ENCODE measurements around the gene CABP7. TPM values are rescaled to one million over a fixed set of nuclear protein-coding genes. Genes with fewer than 3 reads are reported as not detected.

Gene CABP7
- total RNA-seq, 1 experiment from 2014 or later, result not detected

GRCh38 chr22:29702000-29702930, 17.5 kb upstream of the CABP7 start:
- H3K36me3 ChIP-seq (ENCODE audit: control insufficient read depth in 1 of 2, insufficient read depth in 2 of 2, low read length in 2 of 2), result no peaks in the 10 kb centered on the region
- H4K20me1 ChIP-seq (ENCODE audit: insufficient read depth), result no peaks in the 10 kb centered on the region
- DNase-seq (ENCODE audit: low read depth, low spot score) (no peak), ATAC-seq (peak; percentile 65)
- H3K27me3 ChIP-seq (ENCODE audit: insufficient read depth, low read length), result no peaks in the 10 kb centered on the region
- intact Hi-C loops (cut with micrococcal nuclease), result loop anchor here (1.0 kb wide), 2 partner anchors 303 to 387 kb away; no protein-coding TSS in a partner anchor
- H3K4me2 ChIP-seq (ENCODE audit: low read length), result peak overlapping the region; percentile 61
- no peak overlapping the region for H3K9ac ChIP-seq (ENCODE audit: low read length)
- H3K4me3 ChIP-seq (replicated peaks in 1 of 2; ENCODE audit: low read depth in 1 of 2, low read length in 2 of 2), result no peak overlapping the region
- H3K27ac ChIP-seq (ENCODE audit: low read depth, low read length), result peak overlapping the region; percentile 38
- peaks cover 36 to 41% of the 10 kb centered on the region in 2 experiments for H3K4me1 ChIP-seq (ENCODE audit: control insufficient read depth in 1 of 2, insufficient read depth in 2 of 2, low read length in 2 of 2)
- CTCF ChIA-PET, result interaction anchor here (0.9 to 3.1 kb wide), 10 partner anchors 9 to 586 kb away, joined by 3 to 29 read pairs (median 4); no protein-coding TSS in a partner anchor
- TF ChIP-seq TCF7L2 (IDR thresholded peaks at IDR 0.05; ENCODE audit: borderline replicate concordance, extremely low read depth, insufficient read depth, insufficient read length) (peak; percentile 56), CBX3 (IDR thresholded peaks at IDR 0.05; ENCODE audit: low read depth) (no peak), CTCF (IDR thresholded peaks at IDR 0.05 in 2 of 3, conservative IDR thresholded peaks at IDR 0.05 in 1 of 3; ENCODE audit: borderline replicate concordance in 1 of 3, insufficient read depth in 1 of 3, low read depth in 2 of 3, low read length in 2 of 3) (peak; percentile 19 to 34 (median 26); a peak in 3 of 6 replicates), RAD21 (IDR thresholded peaks at IDR 0.05; ENCODE audit: low read depth) (peak; percentile 49; the same call in 1 of the 2 replicates)
- H2AFZ ChIP-seq (ENCODE audit: low read depth, low read length, poor library complexity, severe bottlenecking), result no peak overlapping the region
- no peaks in the 10 kb centered on the region for H3K79me2 ChIP-seq (ENCODE audit: insufficient read depth, low read length)
- RAD21 ChIA-PET (ENCODE audit: low non-redundant PET in 1 of 2, low total read pairs in 2 of 2, uncharacterized antibody in 2 of 2, unreplicated experiment in 2 of 2), result interaction anchor here (0.8 to 1.0 kb wide), 3 partner anchors 64 to 387 kb away, joined by 3 to 4 read pairs (median 3); partner anchors contain the start of genes UQCR10 (in 1 of the 2) and ZMAT5 (in 1 of the 2)
- BruUV-seq (replicated peaks), result no TSS peak
- POLR2A ChIA-PET, result interaction anchor here (1.1 to 1.7 kb wide), 3 partner anchors 65 to 386 kb away, joined by 3 to 5 read pairs (median 4); partner anchors contain the start of genes UQCR10 and ZMAT5
- no peaks in the 10 kb centered on the region for H3K9me2 ChIP-seq (ENCODE audit: insufficient read depth)
- no peaks in the 10 kb centered on the region for H3K9me3 ChIP-seq (ENCODE audit: control insufficient read depth in 1 of 2, insufficient read depth in 1 of 2, low read depth in 1 of 2, low read length in 2 of 2)
